GM18519 (cell line): ENCODE results near the gene SPACA7.

Experiments used
- ATAC-seq: cut with Tn5 transposase; IDR thresholded peaks from one replicate; pipeline ENCODE4 v1.9.1; 2021; ENCODE audit warnings: mild to moderate bottlenecking, moderate library complexity; ENCODE audit not compliant: unreplicated experiment, low FRiP score

Gene SPACA7, protein sequence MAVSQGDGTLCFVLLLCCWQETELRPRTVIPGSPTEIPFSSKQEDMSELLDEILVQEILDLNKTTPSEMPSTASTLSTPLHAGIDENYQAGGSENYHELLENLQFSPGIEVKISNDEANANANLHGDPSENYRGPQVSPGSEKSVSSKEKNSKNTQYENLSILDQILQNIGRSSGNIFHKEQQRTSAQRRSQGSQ

DNA sequence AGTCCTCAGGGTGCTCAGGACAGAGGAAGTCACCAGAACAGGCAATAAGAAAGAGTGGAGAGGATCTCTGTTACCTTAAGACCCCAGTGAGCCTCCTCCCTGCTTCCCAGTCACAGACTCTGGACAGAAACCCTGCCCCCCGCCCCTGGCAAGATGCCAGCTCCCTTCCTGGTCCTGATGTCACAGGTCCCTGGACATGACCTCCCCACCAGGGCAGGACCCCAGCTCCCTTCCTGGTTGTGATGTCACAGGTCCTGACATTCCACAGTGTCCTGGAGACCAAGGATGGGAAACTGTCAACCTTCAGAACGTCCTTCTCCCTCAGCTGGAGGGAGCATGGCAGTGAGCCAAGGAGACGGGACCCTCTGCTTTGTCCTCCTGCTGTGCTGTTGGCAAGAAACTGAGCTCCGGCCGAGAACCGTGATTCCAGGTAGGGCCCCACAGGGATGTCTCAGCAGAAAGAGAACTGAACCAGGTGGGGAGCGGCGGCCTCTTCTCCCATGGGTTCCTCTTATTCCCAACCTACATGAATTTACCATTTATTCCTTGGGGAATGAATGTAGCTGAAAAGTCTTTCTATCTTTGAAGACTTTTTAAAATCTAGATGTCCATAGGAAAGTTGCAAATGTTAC lies at the start of gene SPACA7:
TSS of gene SPACA7 (plus strand) at position 306 of the 632 bp plus-strand sequence. CDS start at position 337, 31 bp downstream.
- no peak for ATAC-seq

DNA sequence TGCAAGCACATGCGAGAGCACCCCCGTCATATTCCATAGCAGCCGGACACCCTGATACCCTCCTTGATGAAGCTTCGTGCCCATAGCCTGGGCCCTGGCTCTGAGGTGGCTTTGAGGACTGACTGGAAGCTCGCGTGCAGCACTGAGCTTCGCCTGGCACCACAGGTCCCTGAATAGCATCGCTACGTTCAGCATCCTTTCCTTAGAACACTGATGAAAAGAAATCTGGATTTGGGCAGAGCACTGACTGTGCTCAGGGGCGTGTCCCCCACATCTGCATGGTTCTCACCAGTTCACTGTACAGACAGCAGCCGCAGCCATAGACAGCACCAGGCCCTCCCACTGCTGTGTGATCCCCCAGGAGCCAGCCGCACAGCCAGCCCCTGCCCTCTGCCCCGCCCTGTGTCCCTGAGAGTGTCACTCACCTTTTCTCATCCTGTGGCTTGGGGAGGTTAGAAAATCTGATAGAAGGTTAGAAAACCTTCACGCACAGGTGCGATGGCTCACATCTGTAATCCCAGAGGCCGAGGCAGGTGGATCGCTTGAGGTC lies 49.3 kb upstream of the SPACA7 start:
- ATAC-seq, result no peak

DNA sequence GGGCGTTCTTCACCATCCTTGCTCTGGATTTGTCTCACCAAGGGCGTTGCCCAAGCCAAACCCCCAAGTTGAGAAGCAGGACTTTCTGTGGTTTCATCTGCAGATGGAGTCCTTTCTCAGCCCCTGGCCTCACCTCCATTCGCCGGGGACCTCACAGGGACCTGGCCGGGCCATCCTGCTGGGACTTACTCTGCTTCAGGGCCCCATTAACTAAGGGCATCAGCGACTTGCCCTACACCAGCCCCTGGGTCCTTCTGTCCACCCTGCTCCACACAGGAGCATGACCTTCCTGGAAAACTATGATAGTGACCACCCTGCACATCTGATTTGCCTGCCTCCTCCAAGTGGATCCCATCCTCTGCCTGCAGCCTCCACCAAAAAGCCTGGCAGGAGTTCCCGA lies 47.2 kb upstream of the SPACA7 start:
- ATAC-seq, result no peak

DNA sequence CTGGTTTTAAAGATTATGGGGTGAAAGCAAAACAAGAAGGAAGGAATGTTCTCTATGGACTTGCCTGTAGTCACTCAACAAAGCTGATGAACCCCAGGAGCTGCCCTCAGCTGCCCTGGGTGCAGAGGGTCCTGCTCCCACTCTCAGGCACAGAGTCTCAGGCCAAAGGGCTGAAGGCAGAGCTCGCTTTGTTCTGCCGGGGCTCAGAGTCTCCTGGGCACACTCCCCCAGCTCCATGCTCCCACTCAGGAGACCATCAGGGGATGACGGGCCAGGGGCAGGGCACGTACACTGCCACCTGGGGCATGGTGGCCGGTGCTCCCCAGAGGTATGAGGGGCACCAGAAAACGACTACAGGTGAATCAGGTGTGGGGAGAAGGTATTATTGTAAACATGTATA lies 46.8 kb upstream of the SPACA7 start:
- ATAC-seq, result no peak

DNA sequence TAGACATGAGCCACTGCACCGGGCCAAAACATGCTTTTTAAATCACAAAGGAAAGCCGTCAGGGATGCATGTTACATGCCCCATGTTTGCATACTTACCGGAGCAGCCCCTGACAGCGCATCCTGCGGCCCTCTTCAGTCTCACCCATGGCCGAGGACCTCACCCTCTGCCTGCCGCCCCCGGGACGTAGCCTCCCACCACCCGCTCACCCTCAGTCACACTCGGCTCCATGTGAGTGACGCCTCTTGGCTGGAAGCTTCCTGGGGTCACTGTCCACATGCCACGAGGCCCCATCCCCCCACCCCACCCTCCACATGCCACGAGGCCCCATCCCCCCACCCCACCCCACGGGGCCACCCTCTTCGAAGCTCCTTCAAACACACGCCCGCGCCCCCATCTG lies 46.1 kb upstream of the SPACA7 start:
- no peak for ATAC-seq

DNA sequence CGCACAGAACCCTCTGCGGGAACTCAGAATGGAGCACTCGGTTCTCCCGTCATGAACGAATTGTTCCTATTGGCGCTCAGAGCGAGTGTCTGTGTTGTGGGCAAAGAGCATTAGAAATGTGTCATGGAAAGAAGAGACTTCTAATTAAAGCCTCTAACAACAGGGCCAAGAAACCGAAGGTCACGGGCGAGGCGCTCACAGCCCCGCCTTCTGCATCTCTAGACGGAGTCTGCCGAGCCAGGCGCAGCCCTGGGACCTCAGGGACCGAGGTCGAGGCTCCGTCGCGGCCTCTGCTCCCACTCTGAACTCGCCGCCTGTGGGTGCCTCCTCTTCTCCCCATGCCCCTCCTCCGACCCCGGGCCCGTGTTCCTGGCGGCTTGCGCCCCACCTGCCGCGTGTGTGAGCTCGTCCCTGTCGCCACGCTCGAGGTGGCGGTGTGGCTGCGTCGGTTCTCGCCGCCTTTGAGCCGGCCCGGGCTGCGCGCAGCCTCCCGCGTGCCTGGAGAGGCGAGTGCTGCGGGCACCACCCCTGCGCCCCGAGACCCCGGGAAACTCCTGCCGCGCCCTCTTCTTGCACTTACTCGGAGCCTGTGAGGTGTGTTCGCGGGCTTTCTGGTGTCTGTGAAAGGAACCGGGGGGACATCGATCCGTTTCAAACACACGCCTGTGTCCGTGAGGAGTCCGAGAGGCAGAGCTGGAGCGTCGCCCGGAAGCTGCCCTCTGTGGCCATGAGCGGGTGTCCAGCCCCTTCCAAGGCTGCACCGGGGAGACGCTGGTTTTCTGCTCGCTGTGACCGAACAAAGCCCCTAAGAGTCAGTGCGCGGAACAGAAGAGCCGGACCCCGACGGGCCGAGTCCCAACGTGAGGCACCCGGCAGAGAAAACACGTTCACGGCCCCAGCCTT lies 45.4 kb upstream of the SPACA7 start:
- ATAC-seq, result no peak

DNA sequence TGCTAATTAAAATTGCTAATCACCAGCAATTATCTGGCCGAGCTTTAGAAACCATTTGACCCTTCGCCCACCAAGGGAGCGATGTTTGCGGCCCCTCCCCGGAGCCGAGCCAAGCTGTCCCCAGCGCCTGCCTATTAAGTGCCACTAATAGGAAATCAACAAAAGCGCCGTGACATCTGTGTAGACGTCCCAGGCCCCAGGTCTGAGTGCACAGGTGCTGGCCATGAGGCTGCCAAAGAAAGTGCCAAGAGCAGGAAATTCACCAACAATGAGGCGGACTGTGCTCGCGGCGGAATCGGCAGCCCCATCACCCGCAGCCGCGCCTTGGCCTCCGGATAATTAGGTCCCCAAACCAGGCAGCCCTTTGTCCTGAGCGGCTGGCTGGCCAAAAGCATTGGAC lies 44.5 kb upstream of the SPACA7 start:
- ATAC-seq, result no peak

DNA sequence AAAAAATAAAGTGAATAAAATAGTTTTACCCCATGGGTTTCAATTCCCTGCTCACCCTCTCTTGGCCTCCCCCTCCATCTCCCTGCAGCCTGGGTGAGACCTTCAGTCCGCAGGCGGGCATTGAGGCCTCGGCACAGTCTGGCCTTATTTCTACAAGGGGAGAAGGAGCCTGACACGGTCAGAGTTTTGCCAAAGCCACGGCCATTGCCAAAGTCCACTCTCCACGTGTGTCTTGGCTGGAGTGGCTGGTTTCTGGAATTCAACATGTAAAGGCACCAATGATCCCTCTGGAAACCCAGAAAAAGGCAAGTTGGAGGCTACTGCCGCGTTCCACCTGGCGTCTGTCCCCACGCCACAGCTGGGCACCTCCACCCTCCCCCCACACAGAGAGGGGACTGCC lies 43.4 kb upstream of the SPACA7 start:
- ATAC-seq, result no peak

DNA sequence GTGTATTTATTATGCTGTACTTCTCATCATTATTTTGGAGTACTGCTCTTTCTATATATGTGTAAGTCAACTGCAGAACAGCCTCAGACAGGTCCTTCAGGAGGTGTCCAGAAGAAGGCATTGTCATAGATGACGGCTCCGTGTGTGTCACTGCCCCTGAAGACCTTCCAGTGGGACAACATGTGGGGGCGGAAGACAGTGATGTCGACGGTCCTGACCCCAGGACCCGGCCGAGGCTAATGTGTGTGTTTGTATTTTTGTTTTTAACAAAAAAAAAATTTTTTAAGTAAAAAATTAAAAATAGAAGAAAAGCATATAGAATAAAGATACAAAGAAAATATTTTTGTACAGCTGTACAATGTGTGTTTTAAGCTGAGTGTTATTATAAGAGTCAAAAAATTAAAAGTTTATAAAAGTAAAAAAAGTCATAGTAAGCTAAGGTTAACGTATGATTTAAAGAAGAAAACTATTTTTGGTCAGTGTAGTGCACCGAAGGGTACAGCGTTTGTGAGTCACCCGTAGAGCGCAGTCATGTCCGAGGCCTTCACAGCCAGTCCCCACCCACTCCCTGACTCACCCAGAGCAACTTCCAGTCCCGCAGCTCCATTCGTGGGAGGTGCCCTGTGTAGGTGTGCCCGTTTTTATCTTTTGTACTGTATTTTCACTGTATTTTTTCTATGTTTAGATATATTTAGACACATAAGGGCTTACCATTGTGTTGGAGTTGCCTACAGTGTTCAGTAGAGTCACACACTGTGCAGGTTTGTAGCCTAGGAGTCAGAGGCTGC lies 42.2 kb upstream of the SPACA7 start:
- no peak for ATAC-seq

DNA sequence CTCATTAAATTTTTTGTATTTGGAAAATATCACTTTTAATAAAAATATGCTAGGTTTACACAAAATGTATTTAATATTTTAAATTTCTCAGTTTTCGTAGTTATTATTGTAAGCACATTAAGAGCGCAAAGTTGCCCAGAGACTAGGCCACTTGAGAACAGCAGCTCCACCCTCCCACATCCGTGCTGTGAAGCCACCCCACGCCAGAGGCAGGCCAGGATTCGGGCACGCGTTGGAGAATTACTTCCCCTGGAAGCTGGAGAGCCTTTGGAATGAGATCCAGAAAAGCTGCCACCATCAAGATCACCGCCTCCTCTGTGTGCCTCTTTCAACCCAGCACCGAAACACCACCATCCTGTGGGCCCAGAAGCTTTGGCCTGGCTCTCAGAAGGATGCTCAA lies 41.0 kb upstream of the SPACA7 start:
- ATAC-seq, result no peak

DNA sequence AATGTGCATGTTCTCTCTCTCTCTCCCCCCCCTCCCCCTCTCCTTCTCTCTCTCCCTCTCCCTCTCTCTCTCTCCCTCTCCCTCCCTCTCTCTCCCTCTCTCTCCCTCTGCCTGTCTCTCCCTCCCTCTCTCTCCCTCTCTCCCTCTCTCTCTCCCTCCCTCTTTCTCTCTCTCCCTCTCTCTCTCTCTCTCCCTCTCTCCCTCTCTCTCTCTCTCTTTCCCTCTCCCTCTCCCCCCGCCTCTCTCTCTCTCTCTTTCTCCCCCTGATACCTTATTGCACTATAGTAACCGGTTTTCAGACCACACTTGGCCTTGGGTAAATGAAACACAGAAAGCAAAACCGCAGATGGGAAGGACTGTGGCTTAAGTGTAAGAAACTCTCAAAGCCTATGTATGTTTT lies 34.7 kb upstream of the SPACA7 start:
- ATAC-seq, result no peak

DNA sequence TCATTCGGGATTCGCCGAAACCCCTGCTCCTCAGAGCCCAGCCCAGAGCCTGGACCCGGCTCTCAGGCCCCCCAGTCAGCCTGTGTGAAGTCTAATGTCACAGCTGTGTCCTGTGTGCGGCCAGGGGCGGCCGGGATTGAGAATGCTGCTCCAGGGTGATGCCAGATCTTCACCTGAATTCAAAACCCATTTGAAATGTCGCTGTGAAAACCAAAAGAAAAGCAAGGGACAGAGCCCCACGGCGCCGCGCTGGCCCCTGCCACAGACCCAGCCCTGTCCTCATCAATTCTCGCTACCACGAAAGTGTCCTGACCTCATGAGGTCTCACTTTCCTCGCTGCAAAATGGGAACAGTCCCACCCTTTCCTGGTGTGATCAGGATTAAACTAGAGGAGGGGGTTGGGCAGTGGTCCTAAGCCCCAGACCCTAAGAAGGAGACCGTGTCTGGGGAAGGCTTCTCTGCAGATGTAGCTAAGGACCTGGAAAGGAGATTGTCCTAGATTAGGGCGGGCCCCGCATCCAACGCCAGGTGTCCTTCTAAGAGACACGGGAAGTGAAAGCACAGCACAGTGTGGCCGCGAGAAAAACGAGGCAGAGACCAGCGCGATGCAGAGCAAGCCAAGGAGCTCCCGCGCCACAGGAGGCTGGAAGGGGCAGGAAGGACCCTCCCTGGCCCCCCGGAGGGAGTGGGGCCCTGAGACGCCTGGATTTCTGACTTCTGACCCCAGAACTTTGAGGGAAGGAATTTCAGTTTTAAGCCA lies 34.0 kb upstream of the SPACA7 start:
- no peak for ATAC-seq

DNA sequence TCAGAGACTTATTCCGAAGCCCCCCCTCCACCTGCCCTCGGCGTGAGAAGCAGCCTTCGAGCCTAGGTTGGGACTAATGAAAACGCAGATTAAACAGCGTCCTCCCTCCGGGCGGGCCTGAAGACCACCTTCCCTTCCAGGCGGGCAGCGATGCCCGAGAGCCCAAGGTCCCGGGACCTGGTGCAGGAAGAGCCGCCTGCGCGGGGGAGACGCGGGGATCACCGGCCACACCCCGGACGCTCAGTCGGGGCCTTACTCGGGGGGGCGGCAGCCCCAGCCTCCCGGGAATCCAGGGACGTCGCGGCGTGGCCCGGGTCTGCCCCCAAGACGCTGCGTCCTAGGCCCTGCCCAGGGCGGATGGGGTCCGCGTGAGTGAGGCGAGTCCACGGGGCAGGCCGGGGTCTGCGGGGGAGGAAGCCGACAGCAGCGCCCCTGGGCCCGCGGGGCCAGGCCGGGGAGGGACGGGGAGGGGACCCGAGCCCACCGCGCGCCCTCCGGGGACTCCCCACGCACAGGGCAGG lies 33.3 kb upstream of the SPACA7 start:
- no peak for ATAC-seq

DNA sequence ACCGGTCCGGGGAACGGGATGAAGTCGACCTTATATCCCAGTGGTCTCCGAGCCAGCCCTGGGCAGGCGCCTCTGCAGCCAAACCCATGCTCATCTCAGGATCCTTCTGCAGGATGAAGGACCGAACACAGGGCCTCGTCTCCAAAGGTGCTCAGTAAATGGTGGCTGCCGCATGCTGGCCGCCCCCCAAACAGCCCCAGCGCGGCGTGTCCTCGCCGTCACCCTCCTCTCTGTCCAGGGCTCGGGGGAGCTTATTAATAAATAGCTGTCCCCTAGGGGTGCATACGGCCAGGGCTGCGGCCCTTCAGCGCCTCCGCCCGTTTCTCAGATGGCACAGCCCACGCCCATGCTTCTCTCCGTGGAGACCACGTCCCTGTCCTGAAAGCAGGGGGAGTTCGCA lies 32.6 kb upstream of the SPACA7 start:
- no peak for ATAC-seq

DNA sequence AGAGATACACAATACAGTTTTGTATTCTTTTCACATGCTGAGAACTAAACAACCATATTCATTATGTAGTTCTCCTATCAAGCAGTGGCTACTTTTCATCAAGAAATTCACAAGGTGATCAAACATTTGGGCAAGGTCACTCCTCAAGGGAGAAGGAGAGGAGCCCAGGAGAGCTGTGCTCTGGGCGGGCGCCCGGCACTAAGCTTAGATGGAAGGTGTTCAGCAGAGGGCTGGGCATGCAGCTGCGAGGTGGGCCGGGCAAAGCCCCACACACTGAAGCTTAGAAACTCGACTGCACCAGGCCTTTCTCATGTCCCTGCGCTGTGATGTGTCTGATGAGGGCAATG lies 30.4 kb upstream of the SPACA7 start:
- no peak for ATAC-seq

DNA sequence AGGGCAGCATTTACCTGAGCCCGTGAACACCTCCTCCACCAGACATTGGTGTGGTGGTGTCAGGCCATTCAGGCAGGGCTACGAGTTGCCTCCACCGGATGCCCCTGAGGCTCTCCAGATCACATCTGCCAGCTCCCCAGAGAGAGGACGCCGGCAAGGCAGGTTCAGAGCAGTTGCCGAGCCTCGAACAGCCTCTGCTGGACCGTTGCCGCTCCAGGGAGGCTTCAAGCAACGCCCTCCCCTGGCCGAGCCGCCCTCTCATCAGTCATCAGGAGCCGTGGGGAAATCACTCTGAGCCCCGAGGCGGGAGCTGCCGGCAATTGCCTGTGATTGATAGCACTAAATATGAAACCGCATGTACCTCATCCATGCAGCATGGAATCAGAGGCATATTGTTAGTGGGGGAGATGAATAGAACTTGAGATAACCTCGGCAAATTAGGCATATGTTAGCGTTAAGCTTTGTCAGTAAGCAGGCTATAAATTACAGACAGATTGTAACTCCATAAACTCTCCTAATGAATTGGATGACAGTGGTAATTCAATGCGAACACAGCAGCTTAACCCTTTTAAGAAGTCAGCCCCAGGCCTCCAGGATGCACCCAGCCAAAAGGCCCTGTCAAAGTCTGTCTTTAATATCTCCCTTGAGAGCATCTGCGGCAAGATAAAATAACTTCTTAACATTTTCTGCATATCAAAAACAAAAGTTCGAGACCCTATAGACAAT lies 29.8 kb upstream of the SPACA7 start:
- ATAC-seq, result no peak

DNA sequence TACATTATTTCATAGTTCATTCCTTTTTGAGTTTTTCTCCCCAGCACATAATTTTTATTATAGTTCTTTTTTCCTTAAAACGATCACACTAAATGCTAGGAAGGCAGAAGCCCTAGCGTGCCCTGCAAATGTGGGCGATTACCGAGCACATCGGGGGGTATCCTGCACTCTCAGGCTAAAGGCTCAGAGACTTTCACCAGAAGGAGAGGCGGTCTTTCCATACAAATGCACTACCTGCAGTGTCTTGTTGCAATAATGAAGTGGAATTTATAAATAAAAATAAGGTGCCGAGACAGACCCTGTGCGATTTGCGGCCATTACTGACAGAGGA lies 29.3 kb upstream of the SPACA7 start:
- ATAC-seq, result no peak

DNA sequence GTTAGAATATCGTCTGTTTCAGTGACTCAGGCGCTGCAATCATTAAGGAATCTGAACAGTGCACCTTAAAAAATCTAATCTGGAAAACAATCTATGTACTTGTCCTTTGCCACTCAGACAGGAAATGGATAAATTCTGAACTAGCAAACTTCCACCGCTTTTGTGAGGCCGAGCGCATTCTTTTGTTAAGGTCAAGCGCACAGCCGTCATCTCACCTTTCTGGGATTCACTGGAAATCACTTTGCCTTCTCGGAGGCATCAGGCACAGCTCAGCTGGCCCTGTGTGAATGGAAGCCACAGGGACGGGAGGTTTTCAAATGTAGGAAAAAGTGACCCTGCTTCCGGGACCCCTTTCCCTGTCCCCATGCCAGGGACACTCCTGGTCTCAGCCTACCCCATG lies 28.2 kb upstream of the SPACA7 start:
- no peak for ATAC-seq

DNA sequence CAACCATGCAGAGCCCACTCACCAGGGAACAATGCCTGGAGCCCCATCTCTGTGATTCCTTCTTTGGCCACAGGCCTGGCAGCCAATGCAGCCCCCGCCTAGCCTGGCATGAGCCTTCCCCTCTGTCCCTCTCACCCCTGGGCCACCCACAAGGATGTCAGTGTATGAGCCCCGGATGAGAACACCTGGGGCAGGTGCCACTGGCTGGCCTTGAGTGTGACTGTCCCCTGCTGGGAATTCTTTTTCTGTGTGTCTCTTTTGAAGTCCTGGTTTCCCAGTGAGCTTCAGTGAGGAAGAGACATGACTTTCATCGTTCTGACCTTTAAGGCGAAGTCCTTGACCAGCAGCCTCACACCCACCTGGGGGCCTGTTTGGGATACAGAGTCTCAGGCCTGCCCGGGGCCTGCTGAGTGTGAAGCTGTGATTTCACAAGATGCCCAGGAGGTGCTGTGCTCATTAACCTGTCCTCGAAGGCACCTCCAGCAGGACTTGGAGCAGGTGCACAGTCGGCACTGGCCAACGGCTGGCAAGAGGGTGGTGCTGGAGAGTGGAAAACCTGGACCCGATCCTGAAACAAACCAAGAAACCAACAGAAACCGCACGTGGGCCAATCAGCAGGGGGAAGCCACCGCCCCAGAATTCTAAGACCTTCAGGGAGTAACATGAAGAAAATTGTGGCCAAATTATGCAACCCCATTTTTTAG lies 27.4 kb upstream of the SPACA7 start:
- no peak for ATAC-seq
